Spinal cord (tissue), 10 donors: ENCODE data around the gene FAM120A. TPM values are rescaled to one million over a fixed set of nuclear protein-coding genes. Genes with fewer than 3 reads are reported as not detected.
A peak's percentile ranks its signal among the peaks of the same experiment; 100 is the strongest.

Experiments used
- DNase-seq, 6 donors: peaks; one replicate each; pipeline versions ENCODE4 v3.0.0 to v3.0.0-alpha.2; 2013 to 2015; ENCODE audit warnings: low spot score in 6 of 6, low read depth in 4 of 6
- H3K27ac ChIP-seq: one replicate; pipeline ENCODE4 v1.5.1; 2013; ENCODE audit warnings: low read depth, low read length, control low read depth
- H3K27me3 ChIP-seq: one replicate; pipeline ENCODE4 v1.6.1; 2013; ENCODE audit warnings: low read length; ENCODE audit not compliant: control insufficient read depth, insufficient read depth
- H3K36me3 ChIP-seq: one replicate; pipeline ENCODE4 v1.6.1; 2013; ENCODE audit warnings: low read length; ENCODE audit not compliant: control insufficient read depth, insufficient read depth
- H3K4me1 ChIP-seq: one replicate; pipeline ENCODE4 v1.6.1; 2013; ENCODE audit warnings: low read length; ENCODE audit not compliant: control insufficient read depth, insufficient read depth
- H3K4me3 ChIP-seq: one replicate; pipeline ENCODE4 v1.5.1; 2013; ENCODE audit warnings: low read depth, low read length, control low read depth
- H3K9me3 ChIP-seq: one replicate; pipeline ENCODE4 v1.6.1; 2013; ENCODE audit warnings: low read length; ENCODE audit not compliant: control insufficient read depth, insufficient read depth
- WGBS: methylation state at CpG from one replicate; pipeline ENCODE4 v1.1.5; 2013; ENCODE audit warnings: missing lambda C conversion rate; ENCODE audit not compliant: insufficient coverage; 5-methylcytosine and 5-hydroxymethylcytosine counted together
- polyA plus RNA-seq, 2 donors: library from polyadenylated mRNA; unstranded; fragments of 120-200 nt; gene quantifications; one replicate each; pipeline ENCODE4 v1.2.1, GENCODE V29; 2013; ENCODE audit not compliant: insufficient read length in 2 of 2
- total RNA-seq, 2 donors: library from RNA; depleted of rRNA in 1 of 2; stranded (reverse); fragments of 120-200 nt in 1 of 2; fragments of >200 nt in 1 of 2; gene quantifications; one replicate each; pipeline versions ENCODE4 v1.2.3 to v1.2.4, GENCODE V29; 2013 to 2014
- donor health status: healthy.

Gene FAM120A
- total and polyA plus RNA-seq, 4 donors, result 51.3 to 75.4 (median 63.4) TPM

- peaks cover 45% of the 10 kb centered on the region for H3K36me3 ChIP-seq
Measured at GRCh38 chr9:93557366-93558137, 106.1 kb downstream of the FAM120A start.

GRCh38 chr9:93558503-93558902, 107.0 kb downstream of the FAM120A start:
- no peaks in the 10 kb centered on the region for H3K9me3 ChIP-seq
- no peaks in the 10 kb centered on the region for H3K27me3 ChIP-seq
- H3K27ac ChIP-seq, result no peak overlapping the region
- H3K4me1 ChIP-seq, result peaks cover 3% of the 10 kb centered on the region
- 77% methylated on average over 14 of the region's 14 CpGs for whole genome bisulfite sequencing
- H3K4me3 ChIP-seq, result no peak overlapping the region
- peaks cover 54% of the 10 kb centered on the region for H3K36me3 ChIP-seq
- DNase-seq, result no peak

More at GRCh38 chr9:93557366-93558137, 106.1 kb downstream of the FAM120A start:
- Histone ChIP-seq H3K4me3 (no peak overlapping the region), H3K4me1 (peaks cover 3% of the 10 kb centered on the region), H3K27me3 (no peaks in the 10 kb centered on the region), H3K27ac (no peak overlapping the region), H3K9me3 (no peaks in the 10 kb centered on the region)
- WGBS, result 77% methylated on average over 11 of the region's 15 CpGs
- no peak for DNase-seq

- Histone ChIP-seq H3K9me3 (no peaks in the 10 kb centered on the region), H3K36me3 (peaks cover 50% of the 10 kb centered on the region), H3K27me3 (no peaks in the 10 kb centered on the region), H3K4me3 (no peak overlapping the region), H3K4me1 (peaks cover 3% of the 10 kb centered on the region), H3K27ac (no peak overlapping the region)
- no CpG with 5 or more reads among the region's 5 CpGs for WGBS
- no peak for DNase-seq
Measured at GRCh38 chr9:93560991-93561390, 109.5 kb downstream of the FAM120A start.

- Histone ChIP-seq H3K9me3 (no peaks in the 10 kb centered on the region), H3K4me1 (peaks cover 8% of the 10 kb centered on the region), H3K4me3 (no peak overlapping the region), H3K36me3 (peaks cover 46% of the 10 kb centered on the region), H3K27me3 (no peaks in the 10 kb centered on the region), H3K27ac (no peak overlapping the region)
- WGBS, result 94% methylated on average over 2 of the region's 2 CpGs
- no peak for DNase-seq
Measured at GRCh38 chr9:93562157-93562556, 110.7 kb downstream of the FAM120A start.

GRCh38 chr9:93565089-93565488, 113.6 kb downstream of the FAM120A start:
- H3K4me1 ChIP-seq, result peaks cover 12% of the 10 kb centered on the region

GRCh38 chr9:93566408-93567270, 115.2 kb downstream of the FAM120A start:
- WGBS, result under 1% methylated on average over 68 of the region's 69 CpGs
- H3K36me3 ChIP-seq, result peaks cover 18% of the 10 kb centered on the region
- peak; percentile 91 to 99 (median 95) for DNase-seq

More at GRCh38 chr9:93565089-93565488, 113.6 kb downstream of the FAM120A start:
- Histone ChIP-seq H3K4me3 (no peak overlapping the region), H3K36me3 (peaks cover 21% of the 10 kb centered on the region), H3K9me3 (no peaks in the 10 kb centered on the region), H3K27ac (no peak overlapping the region), H3K27me3 (no peaks in the 10 kb centered on the region)
- DNase-seq, result no peak
- no CpG with 5 or more reads among the region's 4 CpGs for WGBS

GRCh38 chr9:93567271-93567959, 115.9 kb downstream of the FAM120A start:
- Histone ChIP-seq H3K9me3 (peaks cover 2% of the 10 kb centered on the region), H3K27ac (peak overlapping the region; percentile 96), H3K4me1 (peaks cover 12% of the 10 kb centered on the region), H3K27me3 (no peaks in the 10 kb centered on the region), H3K36me3 (peaks cover 14% of the 10 kb centered on the region), H3K4me3 (peak overlapping the region; percentile 75)
- WGBS, result 75% methylated on average over 8 of the region's 15 CpGs
- DNase-seq, result peak in 1 of 6 donors; percentile 46

More at GRCh38 chr9:93566408-93567270, 115.2 kb downstream of the FAM120A start:
- peaks cover 2% of the 10 kb centered on the region for H3K9me3 ChIP-seq
- no peaks in the 10 kb centered on the region for H3K27me3 ChIP-seq
- peak overlapping the region; percentile 75 for H3K4me3 ChIP-seq
- peaks cover 12% of the 10 kb centered on the region for H3K4me1 ChIP-seq
- H3K27ac ChIP-seq, result peak overlapping the region; percentile 96

GRCh38 chr9:93568169-93568568, 116.7 kb downstream of the FAM120A start:
- H3K4me1 ChIP-seq, result peaks cover 12% of the 10 kb centered on the region
- no peak overlapping the region for H3K27ac ChIP-seq
- peaks cover 6% of the 10 kb centered on the region for H3K36me3 ChIP-seq
- H3K27me3 ChIP-seq, result no peaks in the 10 kb centered on the region
- 91% methylated on average over 3 of the region's 5 CpGs for WGBS
- no peak for DNase-seq
- peaks cover 2% of the 10 kb centered on the region for H3K9me3 ChIP-seq
- no peak overlapping the region for H3K4me3 ChIP-seq

GRCh38 chr9:93569621-93570174, 118.2 kb downstream of the FAM120A start:
- no peaks in the 10 kb centered on the region for H3K27me3 ChIP-seq
- H3K27ac ChIP-seq, result no peak overlapping the region
- peaks cover 2% of the 10 kb centered on the region for H3K9me3 ChIP-seq
- no peak overlapping the region for H3K4me3 ChIP-seq
- no peak for DNase-seq
- peaks cover 20% of the 10 kb centered on the region for H3K4me1 ChIP-seq
- H3K36me3 ChIP-seq, result no peaks in the 10 kb centered on the region
- 88% methylated on average over 1 of the region's 1 CpG for WGBS
